Measurements from ENCODE around the gene LRP2.
"Not testable (repeated sequence)": the region's sequence is repeated elsewhere in the genome, so short reads cannot be mapped to it uniquely, and the experiment has no call there.

Gene LRP2

DNA sequence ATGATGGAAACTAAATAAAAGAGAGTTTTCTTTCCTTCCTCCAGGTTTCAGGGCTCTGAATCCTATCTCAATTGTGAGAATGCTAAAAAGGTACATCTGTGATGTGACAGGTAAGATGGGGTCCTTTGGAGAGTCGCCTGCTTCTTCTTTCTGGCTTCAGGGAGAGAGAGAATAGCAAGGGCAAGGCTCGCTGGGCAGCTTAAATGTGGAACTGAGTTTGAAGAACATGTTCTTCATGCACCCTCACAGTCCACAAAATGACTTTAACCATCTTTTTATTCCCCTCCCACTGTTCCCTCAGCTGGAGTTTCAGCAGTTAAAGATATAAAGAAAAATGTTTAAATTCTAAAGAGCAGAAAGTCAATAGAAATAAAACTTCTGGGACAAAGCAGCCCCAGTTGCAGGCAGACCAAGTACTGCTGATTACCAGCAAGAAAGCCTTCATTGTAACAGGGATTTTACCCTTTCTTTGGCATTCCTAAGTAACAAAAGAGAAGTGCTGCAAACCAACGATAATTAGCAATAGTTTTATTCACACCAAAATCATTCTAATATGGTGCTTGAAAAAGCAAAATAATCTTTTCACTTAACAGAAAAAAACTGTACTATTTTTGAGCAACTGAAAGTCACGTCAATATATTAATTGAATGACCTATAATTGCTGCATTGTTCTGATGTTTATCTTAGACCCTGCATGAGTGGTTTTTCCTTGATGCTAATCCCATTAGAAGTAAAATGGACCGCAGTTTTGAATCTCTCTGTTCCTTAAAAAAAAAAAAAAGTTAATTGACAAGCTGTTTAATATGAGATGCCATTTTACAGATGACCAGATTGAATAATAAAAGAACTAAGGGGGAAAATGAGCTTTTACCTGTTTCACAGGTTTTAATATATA lies 61.5 kb downstream of the LRP2 start:
- no peak for DNase-seq

DNA sequence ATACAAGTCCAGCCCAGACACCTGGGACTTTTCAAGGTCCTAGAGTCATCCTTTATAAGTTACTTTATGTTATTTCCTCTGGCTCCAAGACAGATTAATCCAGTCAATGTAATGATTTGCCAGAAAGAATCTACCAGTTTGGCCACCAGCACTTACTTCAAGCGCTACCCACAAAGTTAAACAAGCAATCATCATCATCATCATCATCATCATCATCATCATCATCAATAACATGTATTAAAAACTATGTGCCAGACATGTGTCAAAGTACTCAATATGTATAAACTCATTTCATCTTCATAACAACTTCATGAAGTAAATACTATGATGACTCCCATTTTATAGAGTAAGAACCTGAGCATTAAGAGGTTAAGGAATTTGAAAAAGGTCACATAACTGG lies 64.3 kb downstream of the LRP2 start:
- DNase-seq: no peak

GRCh38 chr2:169294001-169294675 lies 68.2 kb downstream of the LRP2 start:
- peak; percentile 82 for DNase-seq

DNA sequence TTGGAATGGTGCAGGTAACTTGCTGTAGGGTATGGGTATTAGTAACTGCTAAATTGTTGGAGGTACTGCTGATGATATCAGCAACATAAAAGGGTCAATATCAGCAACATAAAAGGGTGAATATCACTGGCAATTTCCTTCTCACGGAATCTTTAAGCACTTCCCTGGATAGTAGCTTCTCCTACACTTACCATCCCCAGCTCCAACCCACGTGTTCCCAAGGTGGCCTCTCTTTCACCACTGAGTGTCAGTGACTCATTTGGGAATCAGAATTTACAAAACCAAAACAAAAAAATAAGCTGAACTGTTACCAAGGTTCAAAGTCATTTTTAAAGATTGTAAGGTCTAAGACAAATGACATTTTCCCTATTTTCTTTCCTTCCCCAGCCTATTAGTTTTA lies 70.8 kb downstream of the LRP2 start:
- DNase-seq: no peak

DNA sequence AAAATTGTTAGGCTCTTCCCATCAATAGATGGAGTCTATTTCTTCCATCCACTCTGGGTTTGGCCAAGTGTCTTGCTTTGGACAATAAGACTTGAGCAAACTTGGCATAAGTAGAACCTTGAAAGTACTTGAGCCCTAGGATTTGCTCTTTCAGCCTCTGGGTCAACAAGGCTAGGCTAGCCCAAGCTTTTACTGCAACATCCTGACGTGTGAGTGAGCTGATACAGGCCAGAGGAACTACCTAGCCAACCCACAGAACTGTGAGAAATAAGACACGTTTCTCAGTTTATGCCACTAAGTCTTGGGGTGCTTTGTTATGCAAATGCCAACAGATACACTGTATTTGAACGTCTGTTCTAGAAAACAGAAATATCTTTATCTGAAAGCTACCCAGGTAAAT lies 71.9 kb downstream of the LRP2 start:
- DNase-seq: no peak

GRCh38 chr2:169287666-169288065 lies 74.7 kb downstream of the LRP2 start:
- DNase-seq: no peak

- DNase-seq: no peak
These were observed 75.6 kb downstream of the LRP2 start for GRCh38 chr2:169286624-169287231.

GRCh38 chr2:169285531-169286235 lies 76.7 kb downstream of the LRP2 start:
- DNase-seq: no peak

- no peak for DNase-seq
These were observed 81.8 kb downstream of the LRP2 start for GRCh38 chr2:169280502-169280901.

- DNase-seq: no peak
These were observed 86.5 kb downstream of the LRP2 start for GRCh38 chr2:169275696-169276444.

DNA sequence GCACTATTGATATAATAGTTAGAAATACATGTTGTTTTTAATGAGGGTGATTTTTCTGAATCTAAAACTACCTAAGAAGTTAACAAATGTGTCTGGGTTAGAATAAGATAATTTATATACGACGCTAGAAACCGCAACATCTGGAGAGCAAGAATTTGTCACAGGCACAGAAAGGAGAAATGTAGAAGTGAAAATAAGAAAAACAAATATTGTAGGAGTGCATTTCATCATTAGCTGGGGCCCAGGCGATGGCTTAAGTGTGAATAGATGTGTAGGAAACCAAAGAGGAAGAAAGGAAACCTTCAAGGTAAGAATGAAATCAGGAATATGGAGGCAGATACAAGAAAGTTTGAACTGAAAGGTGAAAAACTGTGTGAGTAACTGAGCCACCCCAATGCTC lies 90.3 kb downstream of the LRP2 start:
- DNase-seq: no peak

DNA sequence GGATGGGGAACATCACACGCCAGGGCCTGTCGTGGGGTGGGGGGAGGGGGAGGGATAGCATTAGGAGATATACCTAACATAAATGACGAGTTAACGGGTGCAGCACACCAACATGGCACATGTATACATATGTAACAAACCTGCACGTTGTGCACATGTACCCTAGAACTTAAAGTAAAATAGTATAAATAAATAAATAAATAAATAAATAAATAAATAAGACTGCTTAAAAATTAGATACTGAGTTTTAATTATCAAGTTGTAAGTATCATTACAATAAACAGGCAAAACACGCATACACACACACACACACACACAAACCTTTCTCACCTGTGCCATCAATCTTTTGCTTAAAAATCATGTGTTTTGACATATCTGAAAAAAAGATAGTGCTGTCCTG lies 91.8 kb downstream of the LRP2 start:
- DNase-seq: not testable (repeated sequence)

DNA sequence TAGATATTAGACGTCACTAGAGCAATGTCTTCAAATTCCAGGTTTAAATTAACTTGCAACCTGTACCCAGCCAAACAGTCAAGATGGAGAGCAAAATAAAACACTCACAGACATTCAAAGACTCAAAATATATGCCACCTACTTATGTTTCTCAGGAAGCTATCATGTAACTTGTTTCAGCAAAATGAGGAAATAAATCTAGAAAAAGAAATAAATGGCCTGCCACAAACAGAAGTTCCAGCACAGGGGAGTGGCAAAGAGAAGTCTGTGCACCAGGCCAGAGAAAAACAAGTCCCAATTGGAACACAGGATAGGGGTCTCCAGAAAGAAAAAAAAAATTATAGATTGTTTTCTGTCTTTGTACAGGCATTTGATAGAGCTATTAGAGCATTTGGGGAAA lies 96.7 kb downstream of the LRP2 start:
- no peak for DNase-seq

GRCh38 chr2:169260846-169261642 lies 101.3 kb downstream of the LRP2 start:
- DNase-seq: no peak

- no peak for DNase-seq
These were observed 102.1 kb downstream of the LRP2 start for GRCh38 chr2:169260246-169260645.

GRCh38 chr2:169259402-169259801 lies 102.9 kb downstream of the LRP2 start:
- DNase-seq: no peak

DNA sequence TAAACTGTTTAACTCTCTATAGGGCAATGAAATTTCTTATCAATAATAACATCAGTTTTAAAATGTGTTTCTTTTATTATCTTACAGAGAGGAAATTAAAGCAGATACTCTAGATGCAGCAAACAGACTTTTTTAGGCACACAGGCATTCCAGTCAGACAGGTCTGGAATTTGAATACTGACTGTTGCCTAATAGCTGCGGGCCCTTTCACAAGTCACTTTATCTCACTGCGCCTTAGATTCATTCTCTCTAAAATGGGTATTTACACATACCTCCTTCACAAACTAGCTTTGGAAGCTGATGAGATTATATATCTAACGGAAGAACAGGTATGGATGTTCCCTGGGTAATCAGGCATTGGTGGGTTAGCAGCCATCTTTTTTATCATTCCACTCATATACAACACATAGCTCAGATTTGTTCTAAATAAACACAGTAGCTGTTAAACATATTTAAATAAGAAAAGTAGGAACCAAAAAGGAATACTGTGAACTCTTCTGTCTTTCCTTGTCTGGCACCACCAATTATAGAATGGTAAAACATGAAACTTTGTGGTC lies 104.2 kb downstream of the LRP2 start:
- no peak for DNase-seq

DNA sequence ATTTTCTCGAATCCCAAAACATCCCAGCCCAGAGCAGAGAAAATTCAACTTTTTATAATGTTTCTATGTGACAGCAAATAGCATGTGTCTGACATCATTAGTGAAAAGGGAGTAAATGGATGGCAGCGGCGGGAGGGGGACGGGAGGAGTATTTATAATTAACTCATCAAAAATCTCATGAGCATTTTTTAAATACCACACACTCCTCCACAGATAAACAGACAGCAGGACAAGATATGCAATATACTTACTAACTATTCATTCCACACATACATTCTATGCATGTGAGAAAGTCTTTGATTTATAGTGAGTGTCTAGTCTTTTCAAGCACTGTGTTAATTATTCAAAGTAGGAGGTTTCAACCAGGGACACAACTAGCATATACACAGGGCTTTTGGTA lies 107.6 kb downstream of the LRP2 start:
- DNase-seq: no peak

GRCh38 chr2:169247211-169247610 lies 115.1 kb downstream of the LRP2 start:
- no peak for DNase-seq

DNA sequence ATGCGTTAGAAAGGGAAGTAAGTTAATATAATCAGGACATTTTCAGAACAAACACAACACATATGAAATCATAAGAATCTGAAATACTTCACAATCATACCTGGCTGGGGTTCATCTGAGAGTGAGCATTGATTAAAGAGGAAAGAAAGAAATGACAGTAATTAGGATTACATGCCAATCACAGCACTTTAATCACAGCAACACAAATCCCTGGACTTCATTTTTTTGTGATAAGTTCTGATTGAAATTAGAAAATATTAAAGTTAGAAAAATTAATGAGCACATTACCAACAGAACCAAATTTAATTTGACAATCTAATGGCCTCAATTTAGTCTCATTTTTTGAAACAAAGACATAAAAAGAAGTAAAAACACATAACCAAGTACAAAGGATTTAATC lies 121.9 kb downstream of the LRP2 start:
- DNase-seq: no peak

DNA sequence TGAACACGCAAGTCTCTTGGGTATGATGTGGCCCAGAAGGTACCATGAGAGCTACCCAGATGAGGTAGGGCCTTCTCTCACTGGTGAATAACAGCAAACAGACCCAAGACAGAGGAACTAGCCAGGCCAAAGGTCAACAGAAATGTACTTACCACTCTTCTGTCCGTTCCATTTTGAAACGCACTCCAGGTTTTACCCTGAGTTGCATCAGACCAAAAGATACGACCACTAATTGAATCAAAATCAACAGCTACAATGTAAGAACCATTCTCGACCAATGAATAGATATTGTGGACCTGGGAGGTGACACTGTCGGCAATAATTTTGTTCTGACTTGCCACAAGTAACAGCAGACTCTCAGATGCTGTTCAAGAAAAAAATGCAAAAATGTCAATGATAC lies 124.4 kb downstream of the LRP2 start:
- DNase-seq: no peak

Measured in NCI-H774 (cell line).